NCI-H1092 treated with DMSO at 0.1 percent for 48 hours (cell line): ENCODE results near the gene FGF2.

Source experiments
- DNase-seq: peaks from one replicate; lab custom pipeline; 2025; lab: John Stamatoyannopoulos, UW

FGF2 gene

DNA sequence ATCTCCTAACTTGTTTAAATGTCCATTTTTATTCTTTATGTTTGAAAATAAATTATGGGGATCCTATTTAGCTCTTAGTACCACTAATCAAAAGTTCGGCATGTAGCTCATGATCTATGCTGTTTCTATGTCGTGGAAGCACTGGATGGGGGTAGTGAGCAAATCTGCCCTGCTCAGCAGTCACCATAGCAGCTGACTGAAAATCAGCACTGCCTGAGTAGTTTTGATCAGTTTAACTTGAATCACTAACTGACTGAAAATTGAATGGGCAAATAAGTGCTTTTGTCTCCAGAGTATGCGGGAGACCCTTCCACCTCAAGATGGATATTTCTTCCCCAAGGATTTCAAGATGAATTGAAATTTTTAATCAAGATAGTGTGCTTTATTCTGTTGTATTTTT is 68.2 kb downstream of the FGF2 start:
- no peak for DNase-seq

DNA sequence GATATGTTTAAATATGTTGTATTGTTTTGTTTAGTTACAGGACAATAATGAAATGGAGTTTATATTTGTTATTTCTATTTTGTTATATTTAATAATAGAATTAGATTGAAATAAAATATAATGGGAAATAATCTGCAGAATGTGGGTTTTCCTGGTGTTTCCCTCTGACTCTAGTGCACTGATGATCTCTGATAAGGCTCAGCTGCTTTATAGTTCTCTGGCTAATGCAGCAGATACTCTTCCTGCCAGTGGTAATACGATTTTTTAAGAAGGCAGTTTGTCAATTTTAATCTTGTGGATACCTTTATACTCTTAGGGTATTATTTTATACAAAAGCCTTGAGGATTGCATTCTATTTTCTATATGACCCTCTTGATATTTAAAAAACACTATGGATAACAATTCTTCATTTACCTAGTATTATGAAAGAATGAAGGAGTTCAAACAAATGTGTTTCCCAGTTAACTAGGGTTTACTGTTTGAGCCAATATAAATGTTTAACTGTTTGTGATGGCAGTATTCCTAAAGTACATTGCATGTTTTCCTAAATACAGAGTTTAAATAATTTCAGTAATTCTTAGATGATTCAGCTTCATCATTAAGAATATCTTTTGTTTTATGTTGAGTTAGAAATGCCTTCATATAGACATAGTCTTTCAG is 68.8 kb downstream of the FGF2 start:
- DNase-seq, result no peak

DNA sequence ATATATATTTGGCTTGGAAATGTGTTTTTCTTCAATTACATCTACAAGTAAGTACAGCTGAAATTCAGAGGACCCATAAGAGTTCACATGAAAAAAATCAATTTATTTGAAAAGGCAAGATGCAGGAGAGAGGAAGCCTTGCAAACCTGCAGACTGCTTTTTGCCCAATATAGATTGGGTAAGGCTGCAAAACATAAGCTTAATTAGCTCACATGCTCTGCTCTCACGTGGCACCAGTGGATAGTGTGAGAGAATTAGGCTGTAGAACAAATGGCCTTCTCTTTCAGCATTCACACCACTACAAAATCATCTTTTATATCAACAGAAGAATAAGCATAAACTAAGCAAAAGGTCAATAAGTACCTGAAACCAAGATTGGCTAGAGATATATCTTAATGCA is 69.6 kb downstream of the FGF2 start:
- DNase-seq, result no peak

DNA sequence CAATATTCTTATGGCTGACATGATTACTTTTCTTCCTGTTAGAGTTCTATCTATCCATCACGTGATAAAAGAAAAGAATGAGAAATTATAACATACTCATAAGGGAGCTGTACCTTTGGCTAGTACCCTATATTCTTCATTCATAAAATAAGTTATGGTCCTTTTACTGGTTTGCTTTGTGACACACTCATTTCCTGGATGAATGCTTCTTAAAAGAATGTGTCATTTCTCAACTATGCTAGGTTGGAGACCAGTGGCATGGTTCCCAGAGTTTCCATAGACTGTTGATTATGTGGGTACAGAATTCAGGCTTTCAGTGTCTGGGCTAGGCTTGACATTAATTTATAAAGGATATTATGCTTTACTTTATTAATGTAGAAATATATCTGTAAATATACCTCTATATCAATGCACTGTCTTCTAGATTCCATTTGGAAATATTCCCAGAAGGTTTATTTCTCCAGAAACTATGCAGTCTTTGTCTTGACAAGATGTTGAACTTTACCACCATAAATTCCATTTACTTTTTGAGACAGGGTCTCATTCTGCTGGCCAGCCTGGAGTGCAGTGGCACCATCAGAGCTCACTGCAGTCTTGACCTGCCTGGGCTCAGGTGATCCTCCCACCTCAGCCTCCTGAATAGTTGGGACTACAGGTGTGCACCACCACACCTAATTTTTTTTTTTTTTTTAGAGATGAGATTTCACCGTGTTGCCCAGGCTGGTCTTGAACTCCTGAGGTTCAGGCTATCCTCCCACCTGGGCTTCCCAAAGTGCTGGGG is 71.9 kb downstream of the FGF2 start:
- no peak for DNase-seq

DNA sequence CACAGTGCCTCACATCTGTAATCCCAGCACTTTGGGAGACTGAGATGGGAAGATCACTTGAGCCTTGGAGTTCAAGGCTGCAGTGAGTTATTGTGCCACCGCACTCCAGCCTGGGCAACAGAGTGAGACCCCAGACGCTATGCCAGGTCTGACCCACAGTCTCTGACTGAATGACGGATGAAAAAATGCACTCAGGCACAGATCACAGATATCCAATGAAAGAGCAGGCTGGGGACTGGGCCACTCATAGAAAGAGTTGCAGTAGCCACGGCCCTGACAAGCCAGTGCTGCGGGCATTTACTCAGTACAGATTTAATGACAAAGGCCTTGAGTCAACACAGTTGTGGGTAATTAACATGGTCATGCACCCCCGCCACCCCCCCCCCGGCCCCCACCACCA is 73.1 kb downstream of the FGF2 start:
- no peak for DNase-seq

DNA sequence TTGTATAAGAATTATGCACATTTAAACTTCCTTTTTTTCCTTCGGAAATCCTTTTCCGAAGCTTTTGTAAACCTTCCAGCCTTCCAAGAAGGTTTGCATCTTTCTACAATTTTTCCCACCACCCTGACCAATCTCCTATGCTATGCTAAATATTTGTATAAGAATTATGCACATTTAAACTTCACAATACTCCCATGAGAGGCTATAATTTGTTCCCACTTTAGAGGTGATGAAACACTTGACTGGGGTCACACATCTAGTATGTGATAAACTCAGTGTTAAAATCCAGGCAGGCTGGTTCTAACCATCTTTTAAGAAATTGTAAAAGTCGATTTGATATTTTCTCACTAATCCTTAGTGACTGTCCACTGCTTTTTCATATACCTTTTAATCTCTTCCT is 73.7 kb downstream of the FGF2 start:
- no peak for DNase-seq

DNA sequence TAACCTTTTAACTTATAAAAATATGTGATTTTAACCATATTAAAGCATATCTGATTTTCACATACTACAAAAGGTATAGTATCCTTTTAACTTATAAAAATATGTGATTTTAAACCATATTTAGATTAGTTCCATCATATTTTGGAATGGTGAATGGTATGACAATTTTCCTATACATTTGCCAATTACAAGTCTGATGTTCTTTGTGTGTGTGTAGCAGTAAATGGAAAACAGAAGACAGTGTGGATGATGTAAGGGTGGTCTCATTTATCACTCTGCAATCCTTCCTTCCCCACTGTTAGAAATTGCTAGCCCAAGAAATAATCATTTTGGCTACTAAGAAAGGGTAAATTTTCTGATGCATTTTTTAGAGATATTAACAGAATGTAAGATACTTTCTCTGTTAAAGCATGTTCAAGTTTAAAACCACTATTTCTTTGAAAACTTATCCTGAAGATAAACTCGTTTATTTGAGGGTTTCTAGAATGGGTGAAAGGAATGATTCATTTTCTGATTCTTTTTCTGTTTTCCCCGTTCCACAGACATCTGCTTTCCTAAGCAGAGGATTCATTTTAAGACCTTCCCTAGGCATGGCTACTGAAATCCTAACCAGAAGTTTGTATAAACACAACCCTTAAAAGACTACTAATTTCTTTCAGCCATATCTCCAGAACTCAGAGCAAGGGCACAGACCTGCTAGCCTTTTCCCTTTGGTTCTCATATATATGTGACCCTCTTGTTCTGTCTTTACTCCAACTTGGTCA is 74.8 kb downstream of the FGF2 start:
- no peak for DNase-seq

DNA sequence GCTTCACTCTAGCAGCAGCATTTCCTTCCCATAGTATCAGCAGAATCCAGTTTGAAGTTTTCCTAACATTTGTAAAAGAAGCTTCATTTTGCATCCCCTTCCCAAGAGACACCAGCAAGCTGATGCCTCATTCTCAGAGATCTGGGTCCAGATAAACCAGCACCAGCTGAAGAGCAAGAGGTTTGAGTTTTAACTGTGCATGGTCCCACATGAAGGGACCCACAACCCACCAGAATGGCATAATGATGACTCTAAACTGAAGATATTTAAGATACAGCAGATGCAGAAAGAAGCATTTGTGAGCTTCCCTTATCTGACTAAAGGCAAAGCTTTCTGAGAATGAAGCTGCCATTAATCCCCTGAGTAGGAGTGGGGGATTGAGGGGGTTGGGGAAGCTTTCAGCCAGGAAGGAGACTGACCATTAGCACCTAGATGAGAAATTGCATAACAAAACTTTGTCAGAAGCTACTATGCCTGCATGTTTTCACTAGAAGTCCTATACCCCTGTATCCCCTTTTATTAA is 77.2 kb downstream of the FGF2 start:
- no peak for DNase-seq

DNA sequence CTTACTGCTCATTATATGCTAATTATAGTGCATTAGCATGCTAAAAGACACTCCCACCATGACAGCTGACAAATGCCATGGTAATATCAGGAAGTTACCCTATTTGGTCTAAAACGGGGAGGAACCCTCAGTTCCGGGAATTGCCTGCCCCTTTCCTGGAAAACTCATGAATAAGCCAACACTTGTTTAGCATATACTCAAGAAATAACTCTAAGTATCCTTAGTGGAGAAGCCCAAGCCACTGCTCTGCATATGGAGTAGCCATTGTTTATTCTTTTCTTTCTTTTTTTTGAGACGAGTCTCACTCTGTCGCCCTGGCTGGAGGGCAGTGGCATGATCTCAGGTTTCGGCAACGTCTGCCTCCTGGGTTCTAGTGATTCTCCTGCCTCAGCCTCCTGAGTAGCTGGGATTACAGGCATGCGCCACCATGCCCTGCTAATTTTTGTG is 80.3 kb downstream of the FGF2 start:
- DNase-seq, result no peak

DNA sequence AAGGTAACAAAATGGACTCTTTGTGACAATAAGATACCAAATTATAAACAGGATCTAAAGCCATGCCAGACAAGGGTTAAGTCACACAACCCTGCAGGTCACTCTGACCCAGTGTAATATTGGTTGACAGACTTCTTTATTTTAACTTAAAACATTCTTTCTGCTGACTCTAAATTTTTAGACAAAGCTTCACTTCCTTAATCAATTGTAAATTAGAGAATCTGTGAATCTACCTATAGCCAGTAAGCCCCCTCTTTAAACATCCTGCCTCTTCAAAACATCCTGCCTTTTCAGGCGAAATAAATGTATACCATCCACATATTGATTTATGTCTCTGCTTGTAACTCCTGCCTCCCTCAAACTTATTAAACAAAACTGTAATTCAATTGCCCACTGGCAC is 81.6 kb downstream of the FGF2 start:
- DNase-seq, result no peak

DNA sequence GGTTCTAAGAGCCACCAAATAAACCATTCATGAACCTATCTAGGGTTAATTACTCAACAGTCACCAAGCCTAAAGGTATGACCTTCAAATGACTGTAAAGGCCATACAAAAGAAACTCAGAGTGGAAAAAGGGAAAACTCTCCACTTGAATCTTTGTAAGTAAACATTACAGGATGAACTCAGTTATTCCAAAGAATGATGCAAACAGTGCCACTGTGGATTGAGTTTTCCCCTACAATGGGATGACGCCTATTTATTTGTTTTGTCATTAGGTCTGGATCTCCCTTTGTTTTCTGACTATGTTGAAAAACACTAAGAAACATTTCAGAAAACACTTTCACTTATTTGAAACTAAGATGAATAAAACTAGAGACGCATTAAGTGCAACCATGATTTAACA is 83.1 kb downstream of the FGF2 start:
- no peak for DNase-seq

DNA sequence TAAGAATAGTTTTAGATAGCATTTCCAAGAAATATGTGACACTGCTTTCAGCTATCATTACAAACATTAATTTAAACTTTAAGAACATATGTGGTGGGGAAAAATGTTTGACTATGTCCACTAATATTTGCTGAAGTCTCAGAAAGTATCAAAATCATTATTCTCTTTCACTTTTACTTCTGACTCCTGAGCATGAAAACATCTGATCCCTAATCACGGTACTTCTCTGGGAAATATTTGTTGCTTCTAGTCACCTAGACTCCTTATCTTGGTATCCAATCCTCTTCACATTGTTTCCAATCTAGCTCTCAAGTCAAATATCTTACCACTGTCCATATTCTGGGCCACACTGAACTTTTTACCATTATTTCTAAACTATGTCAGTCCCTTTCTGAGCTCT is 85.0 kb downstream of the FGF2 start:
- no peak for DNase-seq

DNA sequence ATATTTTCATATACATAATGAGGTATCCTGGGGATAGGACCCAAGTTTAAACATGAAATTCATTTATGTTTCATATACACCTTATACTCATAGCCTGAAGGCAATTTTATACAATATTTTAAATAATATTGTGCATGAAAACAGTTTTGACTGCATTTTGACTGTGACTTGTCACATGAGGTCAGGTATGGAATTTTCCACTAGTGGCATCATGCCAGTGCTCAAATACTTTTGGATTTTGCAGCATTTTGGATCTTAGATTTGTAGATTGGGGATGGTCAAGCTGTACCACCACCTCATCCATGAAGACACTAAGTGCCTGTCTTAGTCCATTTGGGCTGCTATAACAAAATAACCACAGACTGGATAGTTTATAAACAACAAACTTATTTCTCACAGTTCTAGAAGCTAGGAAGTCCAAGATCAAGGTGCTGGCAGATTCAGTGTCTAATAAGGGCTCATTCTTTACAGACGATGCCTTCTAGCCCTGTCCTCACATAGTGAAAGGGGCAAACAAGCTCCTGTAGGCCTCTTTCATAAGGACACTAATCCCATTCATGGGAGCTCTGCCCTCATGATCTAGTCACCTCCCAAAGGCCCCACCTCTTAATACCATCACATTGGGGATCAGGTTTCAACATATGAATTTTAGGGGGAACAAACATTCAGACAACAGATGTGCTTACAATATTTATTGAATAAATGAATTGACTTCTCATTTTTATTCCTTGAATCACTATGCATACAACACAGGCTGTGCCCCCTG is 86.4 kb downstream of the FGF2 start:
- DNase-seq, result no peak

DNA sequence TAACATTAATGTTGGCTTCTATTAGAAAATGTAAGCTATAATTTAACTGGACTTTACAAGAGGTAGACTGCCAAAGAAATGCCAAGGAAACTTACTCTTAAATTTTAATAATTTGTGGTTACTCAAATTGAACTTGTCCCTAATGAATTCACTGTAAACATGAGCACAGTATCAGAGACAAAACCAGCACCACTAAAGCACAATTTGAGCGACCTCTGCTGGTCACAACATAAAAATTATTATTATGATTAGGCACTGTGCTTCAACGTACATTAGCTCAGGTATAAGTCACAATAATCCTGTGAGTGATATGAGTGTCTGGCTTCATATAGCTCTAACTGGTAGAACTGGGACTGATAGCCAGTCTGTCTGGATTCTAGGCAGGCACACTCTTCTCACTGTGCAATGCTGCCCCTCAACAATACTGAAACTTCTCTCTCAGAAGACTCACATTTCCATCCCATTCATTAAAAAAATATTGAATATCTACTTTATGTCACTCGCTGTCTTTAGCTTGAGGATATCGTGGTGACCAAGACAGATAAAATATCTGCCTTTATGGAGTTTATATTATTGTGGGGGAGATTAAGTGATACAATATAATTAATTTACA is 87.8 kb downstream of the FGF2 start:
- peak; percentile 4 for DNase-seq

DNA sequence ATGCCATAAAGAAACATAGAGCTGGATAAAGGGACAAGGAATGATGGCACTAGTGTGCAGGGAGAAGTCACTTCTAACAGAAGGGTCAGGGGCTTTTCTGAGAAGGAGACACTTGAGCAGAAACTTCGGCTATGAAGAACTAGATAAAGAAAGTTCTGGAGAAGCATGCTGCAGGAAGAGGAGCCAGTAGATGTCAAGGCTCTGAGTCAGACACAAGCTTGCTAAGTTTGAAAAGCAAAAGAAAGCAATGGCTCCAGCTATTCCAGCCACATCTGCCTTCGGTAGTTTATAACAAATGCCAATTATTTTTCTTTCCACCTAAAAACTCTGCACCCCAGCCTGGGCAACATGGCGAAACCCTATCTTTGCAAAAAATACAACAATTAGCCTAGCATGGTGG is 88.3 kb downstream of the FGF2 start:
- no peak for DNase-seq

DNA sequence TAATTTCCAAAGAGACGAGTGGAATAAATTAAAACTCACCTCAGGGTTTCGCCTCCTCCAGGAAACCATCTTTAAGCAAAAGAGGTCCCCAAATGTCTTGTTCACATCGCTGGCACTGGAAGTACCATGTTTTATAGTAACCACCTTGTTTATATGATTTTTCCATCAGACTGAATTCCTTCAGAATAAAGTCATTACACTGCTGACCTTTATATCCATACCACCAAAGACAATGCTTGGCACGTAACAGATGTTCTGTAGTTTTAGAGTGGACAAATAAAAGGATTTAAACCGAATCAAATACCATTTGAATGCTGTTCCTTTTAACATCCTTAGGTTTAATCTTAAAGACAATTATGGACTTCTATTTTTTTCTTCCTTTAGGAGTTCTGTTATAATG is 91.1 kb downstream of the FGF2 start:
- no peak for DNase-seq

DNA sequence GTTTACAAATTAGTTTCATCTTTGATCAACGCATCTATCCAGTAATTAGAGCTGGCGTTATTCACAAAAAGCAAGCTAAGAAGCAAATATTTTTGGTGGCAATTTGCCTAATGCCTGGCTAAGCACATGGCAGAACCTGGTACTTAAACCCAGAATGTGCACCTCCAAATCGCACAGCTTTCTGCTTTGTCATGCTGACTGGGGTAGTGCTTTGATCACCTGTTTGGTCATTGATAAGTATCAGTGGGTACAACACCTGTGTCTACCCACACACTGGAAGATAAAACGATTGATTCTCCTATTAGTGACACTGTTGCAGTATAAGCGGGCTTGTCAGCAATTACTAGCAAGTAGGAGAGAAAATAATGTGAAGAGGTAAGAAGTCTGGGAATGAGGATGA is 93.8 kb downstream of the FGF2 start:
- no peak for DNase-seq

DNA sequence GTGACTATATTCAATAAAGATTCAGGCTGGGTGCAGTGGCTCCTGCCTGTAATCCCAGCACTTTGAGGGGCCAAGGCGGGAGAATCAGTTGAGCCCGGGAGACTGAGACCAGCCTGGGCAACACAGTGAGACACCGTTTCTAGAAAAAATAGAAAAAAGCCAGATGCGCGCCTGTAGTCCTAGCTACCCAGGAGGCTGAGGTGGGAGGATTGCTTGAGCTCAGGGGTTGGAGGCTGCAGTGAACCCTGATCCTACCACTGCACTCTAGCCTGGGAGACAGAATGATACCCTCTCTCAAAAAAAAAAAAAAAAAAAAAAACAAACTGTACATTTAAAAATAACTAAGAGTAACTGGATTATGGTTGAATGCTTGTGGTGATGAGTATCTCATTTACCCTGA is 94.7 kb downstream of the FGF2 start:
- no peak for DNase-seq

DNA sequence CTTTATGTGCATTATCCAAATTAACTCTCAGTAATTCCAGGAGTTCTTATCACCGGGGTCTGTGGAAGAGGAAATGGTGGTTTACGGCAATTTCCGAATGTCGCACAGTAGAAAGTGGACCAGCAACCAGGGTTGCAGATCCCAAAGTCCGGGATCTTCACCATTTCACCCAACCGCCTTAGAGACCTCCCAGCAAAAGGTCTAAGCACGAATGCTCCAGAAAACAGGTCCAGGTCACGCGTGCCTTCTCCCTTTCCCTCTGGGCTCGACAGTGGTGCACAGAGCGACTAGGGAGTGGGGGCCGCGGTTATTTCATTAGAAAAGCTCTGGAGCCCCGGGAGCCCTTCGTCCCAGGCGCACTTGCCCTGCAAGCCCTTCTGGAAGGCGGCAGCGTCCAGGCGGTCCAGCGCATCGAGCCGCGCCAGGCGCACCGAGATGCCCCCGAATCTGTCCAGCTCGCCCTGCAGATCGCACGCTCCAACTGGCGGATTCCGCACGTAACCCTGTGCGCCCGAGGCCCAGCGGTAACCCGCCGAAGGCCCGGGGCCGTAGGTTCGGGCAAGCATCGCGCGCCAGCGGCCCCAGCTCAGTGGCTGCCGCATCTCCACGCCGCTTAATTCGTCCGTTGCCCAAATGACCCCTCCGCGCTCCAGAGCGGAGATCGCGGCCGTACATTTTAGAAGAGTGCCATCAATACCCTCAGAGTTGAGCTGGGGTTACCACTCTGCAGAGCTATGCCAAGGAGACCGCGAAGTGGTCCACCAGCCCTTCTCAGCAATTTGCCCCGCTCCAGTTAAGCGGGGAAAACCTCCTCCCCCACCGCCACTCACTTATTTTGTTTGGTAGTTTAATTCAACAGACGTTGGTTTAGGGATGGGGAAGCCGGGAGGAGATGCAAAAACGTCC is 95.6 kb downstream of the FGF2 start, which contains the start of gene NUDT6:
NUDT6 (minus strand) TSS at position 627 of the 906 bp plus-strand sequence; CDS start at position 602, 25 bp downstream.
- peak; percentile 74 for DNase-seq

DNA sequence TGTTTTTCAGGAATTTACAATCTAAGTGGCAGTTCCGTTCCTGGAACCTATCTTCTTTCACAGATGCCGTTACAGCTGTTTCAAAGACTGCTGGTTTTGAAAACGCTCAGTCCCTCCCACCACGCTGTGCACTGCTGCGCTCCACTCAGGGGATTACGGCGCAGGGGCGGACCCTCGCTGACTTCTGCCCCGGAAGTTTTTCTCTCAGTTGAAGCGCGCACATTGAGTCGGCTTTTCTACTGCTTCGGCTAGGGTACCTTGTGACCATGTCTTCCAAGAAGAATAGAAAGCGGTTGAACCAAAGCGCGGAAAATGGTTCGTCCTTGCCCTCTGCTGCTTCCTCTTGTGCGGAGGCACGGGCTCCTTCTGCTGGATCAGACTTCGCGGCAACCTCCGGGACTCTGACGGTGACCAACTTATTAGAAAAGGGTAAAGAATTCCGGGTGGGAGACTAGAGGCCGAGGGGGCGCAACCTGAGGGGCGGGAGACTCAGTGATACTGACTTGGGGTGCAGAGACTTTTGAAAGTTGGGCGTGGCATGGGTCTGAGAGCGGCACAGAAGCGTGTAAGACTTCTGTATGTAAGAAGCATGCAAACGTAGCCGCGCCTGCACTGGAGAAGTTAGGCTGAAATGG is 96.4 kb downstream of the FGF2 start:
- DNase-seq, result peak; percentile 76
